Measurements from ENCODE around the gene SPIB.

DNA sequence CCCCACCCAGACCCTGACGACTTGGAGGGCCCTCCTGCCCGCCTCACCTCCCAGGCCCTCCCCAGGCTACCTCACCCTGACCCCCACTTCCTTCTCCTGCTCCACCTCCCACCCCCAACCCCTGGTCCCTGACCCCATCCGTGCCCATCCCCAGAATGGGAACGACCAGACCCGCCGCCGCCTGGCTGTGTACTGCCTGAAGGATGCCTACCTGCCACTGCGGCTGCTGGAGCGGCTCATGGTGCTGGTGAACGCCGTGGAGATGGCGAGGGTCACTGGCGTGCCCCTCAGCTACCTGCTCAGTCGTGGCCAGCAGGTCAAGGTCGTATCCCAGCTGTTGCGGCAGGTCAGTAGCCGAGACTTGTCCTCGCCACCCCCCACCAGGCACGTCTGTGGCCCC is 11.9 kb upstream of the SPIB start:
- TF ChIP-seq CTCF (IDR thresholded peaks at IDR 0.05) (no peak), EZH2 (IDR thresholded peaks at IDR 0.05) (no peak)

Data from neural progenitor cell (in vitro differentiated cells).